ENCODE data around the gene TIMM22.

Gene TIMM22

DNA sequence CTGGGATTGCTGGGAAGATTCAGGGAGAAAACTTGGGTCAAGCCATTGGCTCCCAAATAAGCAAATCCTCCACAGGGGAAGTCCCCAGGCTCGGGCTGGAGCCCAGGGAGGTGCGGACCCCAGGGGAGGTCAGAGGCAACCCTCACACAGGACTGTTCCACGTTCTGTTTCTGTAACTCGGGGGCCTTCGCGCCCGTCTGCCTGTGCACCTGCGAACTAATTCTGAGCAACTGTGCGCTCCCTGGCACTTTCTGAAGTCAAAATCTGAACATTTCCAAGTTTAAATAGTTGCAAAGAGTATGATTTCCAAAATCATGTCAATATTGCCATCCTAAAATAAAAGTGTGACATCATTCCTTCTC is 16.8 kb downstream of the TIMM22 start:
- no peak for DNase-seq
- Histone ChIP-seq H3K36me3 (ENCODE audit: control insufficient read depth, insufficient read depth, low read length) (peaks cover 44% of the 10 kb centered on the region), H3K4me3 (ENCODE audit: insufficient read depth, low read depth, low read length, poor library complexity, severe bottlenecking) (no peak overlapping the region), H3K4me1 (ENCODE audit: control insufficient read depth, insufficient read depth, low read length, poor library complexity, severe bottlenecking) (no peaks in the 10 kb centered on the region), H3K27me3 (replicated peaks; ENCODE audit: control insufficient read depth, insufficient read depth, low read length, poor library complexity, severe bottlenecking) (no peaks in the 10 kb centered on the region), H3K27ac (ENCODE audit: insufficient read depth, low read length, poor library complexity, severe bottlenecking) (no peak overlapping the region), H3K9me3 (ENCODE audit: control insufficient read depth, low read length) (no peaks in the 10 kb centered on the region)

DNA sequence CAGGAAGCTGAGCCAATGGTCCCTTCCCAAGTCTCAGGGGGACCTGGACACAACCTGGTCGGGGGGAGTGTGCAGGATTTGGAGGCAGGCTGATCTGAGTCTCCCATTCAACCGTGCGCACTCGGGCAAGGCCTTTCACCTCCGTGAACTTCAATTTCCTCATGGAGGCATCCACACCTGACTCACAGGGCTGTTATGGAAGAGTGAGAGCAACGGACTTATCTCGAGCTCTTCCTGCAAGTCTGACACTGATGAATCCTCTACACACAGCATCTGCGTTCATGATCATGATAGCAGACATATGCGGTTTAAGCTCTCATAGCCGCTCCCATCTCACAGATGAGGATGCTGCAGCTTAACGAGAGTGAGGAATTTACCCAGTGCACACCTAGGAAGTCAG is 21.6 kb downstream of the TIMM22 start:
- no peaks in the 10 kb centered on the region for H3K9me3 ChIP-seq (ENCODE audit: control insufficient read depth, low read length)
- no peak overlapping the region for H3K4me3 ChIP-seq (ENCODE audit: insufficient read depth, low read depth, low read length, poor library complexity, severe bottlenecking)
- H3K36me3 ChIP-seq (ENCODE audit: control insufficient read depth, insufficient read depth, low read length), result no peaks in the 10 kb centered on the region
- H3K4me1 ChIP-seq (ENCODE audit: control insufficient read depth, insufficient read depth, low read length, poor library complexity, severe bottlenecking), result no peaks in the 10 kb centered on the region
- H3K27ac ChIP-seq (ENCODE audit: insufficient read depth, low read length, poor library complexity, severe bottlenecking), result no peak overlapping the region
- no peak for DNase-seq
- H3K27me3 ChIP-seq (replicated peaks; ENCODE audit: control insufficient read depth, insufficient read depth, low read length, poor library complexity, severe bottlenecking), result no peaks in the 10 kb centered on the region

DNA sequence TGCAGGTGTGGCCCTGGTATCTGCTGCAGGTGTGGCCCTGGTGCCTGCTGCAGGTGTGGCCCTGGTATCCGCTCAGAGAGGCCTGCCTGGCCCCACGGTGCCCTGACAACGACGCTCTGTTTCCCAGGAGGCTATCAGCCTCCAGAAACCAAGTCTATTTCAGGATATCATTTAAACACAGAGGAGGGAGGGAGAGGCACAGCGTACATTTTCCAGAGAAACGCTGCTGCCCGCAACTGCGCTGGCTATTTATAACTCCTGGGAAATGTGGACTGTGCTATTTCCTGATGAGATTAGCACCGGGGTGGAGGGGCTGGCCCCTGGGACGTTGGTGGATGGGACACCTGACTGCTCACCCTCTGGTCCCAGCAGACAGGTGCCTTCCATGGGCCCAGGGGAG is 22.5 kb downstream of the TIMM22 start:
- Histone ChIP-seq H3K9me3 (ENCODE audit: control insufficient read depth, low read length) (no peaks in the 10 kb centered on the region), H3K4me3 (ENCODE audit: insufficient read depth, low read depth, low read length, poor library complexity, severe bottlenecking) (no peak overlapping the region), H3K27me3 (replicated peaks; ENCODE audit: control insufficient read depth, insufficient read depth, low read length, poor library complexity, severe bottlenecking) (no peaks in the 10 kb centered on the region), H3K4me1 (ENCODE audit: control insufficient read depth, insufficient read depth, low read length, poor library complexity, severe bottlenecking) (no peaks in the 10 kb centered on the region), H3K36me3 (ENCODE audit: control insufficient read depth, insufficient read depth, low read length) (no peaks in the 10 kb centered on the region), H3K27ac (ENCODE audit: insufficient read depth, low read length, poor library complexity, severe bottlenecking) (no peak overlapping the region)
- no peak for DNase-seq

DNA sequence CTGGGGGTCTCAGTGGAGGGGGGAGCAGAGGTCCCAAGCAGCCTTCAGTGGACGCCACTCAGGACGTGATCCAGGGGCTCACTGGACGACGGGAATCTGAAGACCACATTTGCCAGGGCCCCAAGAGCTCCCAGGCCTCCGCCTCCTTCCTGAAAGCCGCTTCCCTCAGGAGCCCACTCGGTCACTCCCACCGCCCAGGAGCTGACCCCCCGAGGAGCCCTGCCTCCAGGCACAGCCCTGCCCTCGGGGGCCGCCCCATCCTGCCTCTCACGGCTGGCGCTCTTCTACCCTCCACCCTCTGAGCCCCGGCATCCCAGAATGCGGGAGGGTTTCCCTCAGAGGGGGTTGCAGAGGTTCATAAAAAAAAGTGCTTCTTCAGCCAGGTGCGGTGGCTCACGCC is 24.2 kb downstream of the TIMM22 start:
- H3K27me3 ChIP-seq (replicated peaks; ENCODE audit: control insufficient read depth, insufficient read depth, low read length, poor library complexity, severe bottlenecking), result no peaks in the 10 kb centered on the region
- H3K4me1 ChIP-seq (ENCODE audit: control insufficient read depth, insufficient read depth, low read length, poor library complexity, severe bottlenecking), result no peaks in the 10 kb centered on the region
- no peak overlapping the region for H3K4me3 ChIP-seq (ENCODE audit: insufficient read depth, low read depth, low read length, poor library complexity, severe bottlenecking)
- no peak for DNase-seq
- no peaks in the 10 kb centered on the region for H3K9me3 ChIP-seq (ENCODE audit: control insufficient read depth, low read length)
- H3K27ac ChIP-seq (ENCODE audit: insufficient read depth, low read length, poor library complexity, severe bottlenecking), result no peak overlapping the region
- H3K36me3 ChIP-seq (ENCODE audit: control insufficient read depth, insufficient read depth, low read length), result peaks cover 5% of the 10 kb centered on the region

DNA sequence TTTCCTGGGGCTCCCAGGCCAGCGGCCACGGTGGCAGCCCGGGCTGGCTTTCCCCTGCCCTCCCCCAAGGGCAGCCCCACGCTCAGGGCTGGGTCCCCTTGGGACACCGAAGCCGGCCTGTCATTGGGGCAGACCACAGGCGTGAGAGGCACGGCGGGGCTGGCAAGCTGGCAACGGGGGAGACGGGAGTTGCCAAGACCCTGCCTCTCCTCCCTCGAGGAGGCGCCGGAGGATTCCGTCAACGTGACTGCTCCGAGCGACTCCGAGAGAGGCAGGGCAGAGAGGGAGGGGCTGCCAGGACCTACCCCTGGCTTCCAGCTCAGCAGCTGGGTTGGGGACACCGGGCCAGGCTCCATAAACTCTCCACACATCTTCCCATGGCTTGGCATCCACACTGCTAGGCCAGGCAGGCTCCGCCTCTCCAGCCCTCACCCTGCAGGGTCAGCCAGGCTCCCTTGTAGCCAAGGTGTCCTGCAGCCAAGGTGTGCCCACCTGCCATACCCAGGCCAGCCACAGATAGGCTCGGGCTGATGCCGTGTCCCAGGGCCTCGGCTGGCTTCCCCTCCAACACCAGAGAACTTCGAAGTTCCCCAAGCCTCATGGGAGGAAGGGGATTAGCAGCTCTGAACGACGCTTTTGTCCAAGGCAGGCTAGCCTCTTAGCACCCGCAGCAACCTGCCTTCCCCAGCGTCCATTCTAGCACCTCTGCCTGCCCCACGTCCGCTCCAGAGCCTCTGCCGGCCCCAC is 25.5 kb downstream of the TIMM22 start:
- no peak overlapping the region for H3K4me3 ChIP-seq (ENCODE audit: insufficient read depth, low read depth, low read length, poor library complexity, severe bottlenecking)
- no peak overlapping the region for H3K27ac ChIP-seq (ENCODE audit: insufficient read depth, low read length, poor library complexity, severe bottlenecking)
- no peaks in the 10 kb centered on the region for H3K9me3 ChIP-seq (ENCODE audit: control insufficient read depth, low read length)
- no peak for DNase-seq
- no peaks in the 10 kb centered on the region for H3K27me3 ChIP-seq (replicated peaks; ENCODE audit: control insufficient read depth, insufficient read depth, low read length, poor library complexity, severe bottlenecking)
- H3K36me3 ChIP-seq (ENCODE audit: control insufficient read depth, insufficient read depth, low read length), result peaks cover 11% of the 10 kb centered on the region
- H3K4me1 ChIP-seq (ENCODE audit: control insufficient read depth, insufficient read depth, low read length, poor library complexity, severe bottlenecking), result no peaks in the 10 kb centered on the region

DNA sequence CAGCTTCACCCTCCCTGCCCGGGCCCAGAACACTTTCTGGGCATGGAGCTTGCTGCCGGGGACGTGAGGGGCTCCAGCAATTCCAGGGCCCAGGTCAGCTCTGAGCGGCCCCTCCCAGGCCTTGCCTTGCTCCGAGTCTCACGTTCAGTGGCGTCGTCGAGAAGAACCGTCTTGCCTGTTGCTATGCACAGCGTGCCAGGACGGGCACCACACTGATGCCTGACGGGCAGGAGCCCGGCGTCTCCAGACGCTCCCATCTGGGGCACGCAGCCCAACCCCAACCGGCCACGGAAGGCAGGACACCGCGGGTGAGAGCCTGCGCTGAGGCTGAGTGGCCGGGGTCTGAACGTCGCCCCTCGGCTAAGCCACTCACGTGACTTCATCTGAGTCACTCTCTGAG is 27.1 kb downstream of the TIMM22 start:
- Histone ChIP-seq H3K36me3 (ENCODE audit: control insufficient read depth, insufficient read depth, low read length) (peaks cover 11% of the 10 kb centered on the region), H3K9me3 (ENCODE audit: control insufficient read depth, low read length) (no peaks in the 10 kb centered on the region), H3K27me3 (replicated peaks; ENCODE audit: control insufficient read depth, insufficient read depth, low read length, poor library complexity, severe bottlenecking) (no peaks in the 10 kb centered on the region), H3K4me1 (ENCODE audit: control insufficient read depth, insufficient read depth, low read length, poor library complexity, severe bottlenecking) (no peaks in the 10 kb centered on the region), H3K4me3 (ENCODE audit: insufficient read depth, low read depth, low read length, poor library complexity, severe bottlenecking) (no peak overlapping the region), H3K27ac (ENCODE audit: insufficient read depth, low read length, poor library complexity, severe bottlenecking) (no peak overlapping the region)
- DNase-seq, result no peak

DNA sequence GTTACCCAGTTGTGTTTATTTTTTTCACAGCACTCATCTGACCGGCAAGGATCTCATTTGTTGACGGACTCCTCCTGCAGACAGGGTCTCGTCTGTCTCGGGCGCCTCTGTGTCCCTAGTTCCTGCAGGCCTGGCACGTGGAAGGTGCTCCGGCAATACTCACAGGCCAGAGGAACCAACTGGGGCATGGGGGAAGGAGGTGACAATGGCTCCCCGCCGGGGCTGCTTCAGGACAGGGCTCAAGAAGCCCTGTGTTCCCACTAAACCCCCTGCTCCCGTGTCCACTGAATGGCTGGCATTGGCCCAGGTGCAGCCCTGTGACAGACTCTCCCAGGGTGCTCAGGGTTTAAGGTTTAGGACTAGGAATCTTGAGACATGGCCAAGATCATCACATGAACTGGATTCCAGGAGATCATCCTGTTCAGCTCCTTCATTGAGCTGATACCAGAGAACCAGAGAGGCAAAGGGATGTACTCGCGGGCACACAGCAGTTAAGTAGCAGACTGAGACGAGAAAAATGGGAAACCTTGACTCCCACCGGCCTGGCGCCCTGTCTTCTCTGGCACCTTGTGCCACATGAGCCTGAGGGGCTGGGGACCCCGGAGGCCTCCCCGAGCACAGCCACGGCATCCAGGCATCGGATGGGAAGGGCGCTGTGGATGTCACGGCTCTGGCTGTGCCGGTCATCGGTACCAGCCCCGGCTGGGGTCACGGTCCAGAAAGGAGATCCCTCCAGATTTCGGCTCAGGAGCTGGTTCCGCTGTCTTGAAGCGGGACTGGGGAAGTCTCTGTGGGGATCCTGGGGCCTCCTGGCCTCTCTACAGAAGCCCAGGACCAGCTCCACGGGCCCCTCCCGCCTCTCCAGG is 29.0 kb downstream of the TIMM22 start:
- Histone ChIP-seq H3K4me1 (ENCODE audit: control insufficient read depth, insufficient read depth, low read length, poor library complexity, severe bottlenecking) (no peaks in the 10 kb centered on the region), H3K4me3 (ENCODE audit: insufficient read depth, low read depth, low read length, poor library complexity, severe bottlenecking) (no peak overlapping the region), H3K9me3 (ENCODE audit: control insufficient read depth, low read length) (no peaks in the 10 kb centered on the region), H3K36me3 (ENCODE audit: control insufficient read depth, insufficient read depth, low read length) (peaks cover 11% of the 10 kb centered on the region), H3K27ac (ENCODE audit: insufficient read depth, low read length, poor library complexity, severe bottlenecking) (no peak overlapping the region), H3K27me3 (replicated peaks; ENCODE audit: control insufficient read depth, insufficient read depth, low read length, poor library complexity, severe bottlenecking) (no peaks in the 10 kb centered on the region)
- no peak for DNase-seq

DNA sequence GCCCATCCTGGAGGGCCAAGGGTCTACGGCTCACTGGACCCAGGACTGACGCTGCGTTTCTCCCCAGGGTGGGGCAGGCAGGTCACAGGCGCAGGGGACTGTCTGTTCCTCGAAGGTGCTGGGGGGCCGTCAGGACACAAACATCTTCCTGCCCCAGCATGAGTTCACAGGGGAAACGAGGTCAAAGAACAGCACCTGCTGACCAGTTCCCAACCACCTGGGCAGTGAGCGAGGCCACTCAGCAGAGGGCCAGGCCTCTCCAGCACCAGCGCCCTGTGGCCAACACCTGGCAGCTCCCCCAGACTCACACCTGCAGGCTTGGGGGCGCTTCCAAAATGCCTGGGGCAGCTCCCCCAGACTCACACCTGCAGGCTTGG is 29.7 kb downstream of the TIMM22 start:
- DNase-seq, result no peak
- no peak overlapping the region for H3K4me3 ChIP-seq (ENCODE audit: insufficient read depth, low read depth, low read length, poor library complexity, severe bottlenecking)
- H3K27me3 ChIP-seq (replicated peaks; ENCODE audit: control insufficient read depth, insufficient read depth, low read length, poor library complexity, severe bottlenecking), result no peaks in the 10 kb centered on the region
- no peaks in the 10 kb centered on the region for H3K4me1 ChIP-seq (ENCODE audit: control insufficient read depth, insufficient read depth, low read length, poor library complexity, severe bottlenecking)
- H3K9me3 ChIP-seq (ENCODE audit: control insufficient read depth, low read length), result no peaks in the 10 kb centered on the region
- peaks cover 11% of the 10 kb centered on the region for H3K36me3 ChIP-seq (ENCODE audit: control insufficient read depth, insufficient read depth, low read length)
- H3K27ac ChIP-seq (ENCODE audit: insufficient read depth, low read length, poor library complexity, severe bottlenecking), result no peak overlapping the region

DNA sequence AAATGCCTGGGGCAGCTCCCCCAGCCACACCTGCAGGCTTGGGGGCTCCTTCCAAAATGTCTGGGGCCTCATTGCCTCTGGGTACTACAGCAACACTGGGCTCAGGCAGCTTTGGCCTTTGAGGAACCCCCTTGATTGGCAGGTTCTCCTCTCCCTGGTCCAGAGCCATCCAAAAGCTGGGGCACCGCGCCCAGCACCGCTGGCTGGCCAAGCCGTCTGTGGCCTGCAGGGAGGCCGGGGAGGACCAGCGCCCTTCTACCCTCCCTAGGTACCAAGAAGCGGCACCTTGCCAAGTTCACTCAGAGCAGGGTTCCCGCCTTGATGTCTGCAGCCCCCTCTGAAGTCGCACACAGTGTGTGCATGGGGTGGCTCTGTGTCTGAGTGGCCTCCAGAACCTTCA is 30.1 kb downstream of the TIMM22 start:
- Histone ChIP-seq H3K36me3 (ENCODE audit: control insufficient read depth, insufficient read depth, low read length) (peaks cover 11% of the 10 kb centered on the region), H3K27ac (ENCODE audit: insufficient read depth, low read length, poor library complexity, severe bottlenecking) (no peak overlapping the region), H3K27me3 (replicated peaks; ENCODE audit: control insufficient read depth, insufficient read depth, low read length, poor library complexity, severe bottlenecking) (no peaks in the 10 kb centered on the region), H3K9me3 (ENCODE audit: control insufficient read depth, low read length) (no peaks in the 10 kb centered on the region), H3K4me3 (ENCODE audit: insufficient read depth, low read depth, low read length, poor library complexity, severe bottlenecking) (no peak overlapping the region), H3K4me1 (ENCODE audit: control insufficient read depth, insufficient read depth, low read length, poor library complexity, severe bottlenecking) (no peaks in the 10 kb centered on the region)
- no peak for DNase-seq

DNA sequence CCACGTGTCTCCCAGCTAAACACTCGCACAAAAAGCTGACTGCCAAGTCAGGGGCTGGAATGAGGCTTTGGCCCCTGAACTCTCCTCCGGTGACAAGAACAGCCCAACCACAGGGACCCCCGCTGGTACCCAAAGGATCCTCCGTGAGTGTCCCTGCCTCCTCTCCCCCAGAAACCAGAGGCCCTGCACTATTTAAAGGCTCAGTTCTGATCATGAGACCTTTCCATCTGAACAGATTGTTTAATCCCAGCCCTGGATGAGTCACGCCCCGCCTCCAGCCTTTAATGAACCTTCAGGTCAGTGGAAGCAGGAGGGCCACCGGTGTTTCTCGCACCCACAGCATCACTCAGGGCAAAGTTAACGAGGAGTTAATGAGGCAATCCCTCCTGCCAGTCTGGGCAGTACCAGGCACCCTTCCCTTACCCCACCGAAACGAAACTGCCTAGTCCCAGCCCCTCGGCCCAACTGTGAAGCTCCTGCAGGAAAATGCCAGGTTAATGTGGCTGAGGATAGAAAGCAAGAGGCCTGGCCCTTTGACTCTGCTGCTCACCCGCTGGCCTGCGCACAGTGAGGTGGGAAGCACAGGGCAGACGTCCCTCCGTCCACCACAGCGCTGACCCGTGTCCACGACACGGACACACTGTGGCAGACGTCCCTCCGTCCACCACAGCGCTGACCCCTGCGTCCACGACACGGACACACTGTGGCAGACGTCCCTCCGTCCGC is 32.4 kb downstream of the TIMM22 start:
- Histone ChIP-seq H3K9me3 (ENCODE audit: control insufficient read depth, low read length) (no peaks in the 10 kb centered on the region), H3K4me3 (ENCODE audit: insufficient read depth, low read depth, low read length, poor library complexity, severe bottlenecking) (no peak overlapping the region), H3K27me3 (replicated peaks; ENCODE audit: control insufficient read depth, insufficient read depth, low read length, poor library complexity, severe bottlenecking) (no peaks in the 10 kb centered on the region), H3K27ac (ENCODE audit: insufficient read depth, low read length, poor library complexity, severe bottlenecking) (no peak overlapping the region), H3K36me3 (ENCODE audit: control insufficient read depth, insufficient read depth, low read length) (peaks cover 15% of the 10 kb centered on the region), H3K4me1 (ENCODE audit: control insufficient read depth, insufficient read depth, low read length, poor library complexity, severe bottlenecking) (no peaks in the 10 kb centered on the region)
- DNase-seq, result no peak
